KMS-11 (cell line): ENCODE measurements around the gene OXNAD1.

Source experiments
- H2AFZ ChIP-seq: fragments of 200-600 bp; sonication (generic); 2 replicates; pipeline ENCODE4 v1.6.1; 2016; ENCODE audit warnings: antibody characterized with exemption, mixed run types, low read depth
- H3K27ac ChIP-seq: fragments of 200-600 bp; sonication (generic); 2 replicates; pipeline ENCODE4 v1.6.1; 2016; ENCODE audit warnings: mild to moderate bottlenecking, mixed run types
- H3K27me3 ChIP-seq: fragments of 200-600 bp; sonication (generic); 2 replicates; pipeline ENCODE4 v1.6.1; 2017; ENCODE audit warnings: mild to moderate bottlenecking, low read depth, mixed run types, moderate library complexity; ENCODE audit not compliant: insufficient read depth
- H3K36me3 ChIP-seq: fragments of 200-600 bp; sonication (generic); 2 replicates; pipeline ENCODE4 v1.6.1; 2017; ENCODE audit warnings: mild to moderate bottlenecking, mixed run types; ENCODE audit not compliant: insufficient read depth
- H3K4me1 ChIP-seq: fragments of 200-600 bp; sonication (generic); 2 replicates; pipeline ENCODE4 v1.6.1; 2016; ENCODE audit warnings: mild to moderate bottlenecking, low read depth, mixed run types; ENCODE audit not compliant: poor library complexity, severe bottlenecking
- H3K4me2 ChIP-seq: fragments of 200-600 bp; sonication (generic); 2 replicates; pipeline ENCODE4 v1.7.0; 2016; ENCODE audit warnings: mild to moderate bottlenecking, mixed run types
- H3K4me3 ChIP-seq: fragments of 200-600 bp; sonication (generic); IDR thresholded peaks from 2 replicates; pipeline ENCODE4 v1.6.1; 2017; ENCODE audit warnings: low read depth, low read length, mixed read lengths; ENCODE audit not compliant: insufficient read depth
- H3K79me2 ChIP-seq: fragments of 200-600 bp; sonication (generic); 2 replicates; pipeline ENCODE4 v1.6.1; 2016; ENCODE audit warnings: low read depth, mixed run types; ENCODE audit not compliant: insufficient read depth
- H3K9ac ChIP-seq: fragments of 200-600 bp; sonication (generic); 2 replicates; pipeline ENCODE4 v1.6.1; 2016; ENCODE audit warnings: mild to moderate bottlenecking, mixed run types
- H4K20me1 ChIP-seq: fragments of 200-600 bp; sonication (generic); 2 replicates; pipeline ENCODE4 v1.6.1; 2016; ENCODE audit warnings: mild to moderate bottlenecking, mixed run types; ENCODE audit not compliant: insufficient read depth
- TF ChIP-seq, protein P1 (sequence below): fragments of 200-600 bp; sonication (generic); conservative IDR thresholded peaks from 2 replicates; pipeline ENCODE4 v1.6.1; 2017; ENCODE audit warnings: low read depth, mild to moderate bottlenecking, antibody characterized with exemption, low read length, moderate library complexity, mixed read lengths

The OXNAD1 gene

DNA sequence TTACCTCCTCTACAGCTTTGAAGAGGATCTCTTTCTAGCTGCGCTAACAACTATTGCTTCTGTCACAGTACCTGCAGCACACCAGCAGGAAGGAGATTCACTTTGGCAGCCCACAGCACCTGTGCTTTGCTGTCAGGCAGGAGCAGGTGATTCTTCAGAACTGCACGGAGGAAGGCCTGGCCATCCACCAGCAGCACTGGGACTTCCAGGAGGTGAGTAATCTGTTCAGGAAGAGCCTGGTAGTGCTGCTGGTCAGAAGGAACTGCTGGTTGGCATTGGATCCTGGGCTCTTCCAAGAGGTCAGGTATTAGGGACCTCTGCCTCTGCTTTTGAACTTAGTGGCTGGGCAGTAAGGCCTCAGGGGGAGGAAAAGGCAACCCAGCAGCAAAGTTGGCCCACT is 42.5 kb upstream of the OXNAD1 start:
- Histone ChIP-seq H3K9ac (no peak overlapping the region), H3K27ac (no peak overlapping the region), H3K36me3 (no peaks in the 10 kb centered on the region), H2AFZ (no peak overlapping the region), H3K79me2 (no peaks in the 10 kb centered on the region), H4K20me1 (no peaks in the 10 kb centered on the region), H3K4me1 (peaks cover 3% of the 10 kb centered on the region), H3K4me2 (no peak overlapping the region), H3K4me3 (no peak overlapping the region), H3K27me3 (no peaks in the 10 kb centered on the region)
- TF ChIP-seq, protein P1, sequence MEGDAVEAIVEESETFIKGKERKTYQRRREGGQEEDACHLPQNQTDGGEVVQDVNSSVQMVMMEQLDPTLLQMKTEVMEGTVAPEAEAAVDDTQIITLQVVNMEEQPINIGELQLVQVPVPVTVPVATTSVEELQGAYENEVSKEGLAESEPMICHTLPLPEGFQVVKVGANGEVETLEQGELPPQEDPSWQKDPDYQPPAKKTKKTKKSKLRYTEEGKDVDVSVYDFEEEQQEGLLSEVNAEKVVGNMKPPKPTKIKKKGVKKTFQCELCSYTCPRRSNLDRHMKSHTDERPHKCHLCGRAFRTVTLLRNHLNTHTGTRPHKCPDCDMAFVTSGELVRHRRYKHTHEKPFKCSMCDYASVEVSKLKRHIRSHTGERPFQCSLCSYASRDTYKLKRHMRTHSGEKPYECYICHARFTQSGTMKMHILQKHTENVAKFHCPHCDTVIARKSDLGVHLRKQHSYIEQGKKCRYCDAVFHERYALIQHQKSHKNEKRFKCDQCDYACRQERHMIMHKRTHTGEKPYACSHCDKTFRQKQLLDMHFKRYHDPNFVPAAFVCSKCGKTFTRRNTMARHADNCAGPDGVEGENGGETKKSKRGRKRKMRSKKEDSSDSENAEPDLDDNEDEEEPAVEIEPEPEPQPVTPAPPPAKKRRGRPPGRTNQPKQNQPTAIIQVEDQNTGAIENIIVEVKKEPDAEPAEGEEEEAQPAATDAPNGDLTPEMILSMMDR, result no peak

- H3K27ac ChIP-seq, result no peak overlapping the region
- peaks cover 3% of the 10 kb centered on the region for H3K4me1 ChIP-seq
- no peaks in the 10 kb centered on the region for H3K36me3 ChIP-seq
- H3K4me2 ChIP-seq, result no peak overlapping the region
- H3K27me3 ChIP-seq, result no peaks in the 10 kb centered on the region
- H3K4me3 ChIP-seq, result no peak overlapping the region
- TF ChIP-seq, protein P1, result no peak
- no peaks in the 10 kb centered on the region for H4K20me1 ChIP-seq
- no peak overlapping the region for H3K9ac ChIP-seq
- H2AFZ ChIP-seq, result no peak overlapping the region
- no peaks in the 10 kb centered on the region for H3K79me2 ChIP-seq
Measured at GRCh38 chr3:16224325-16224724, 40.7 kb upstream of the OXNAD1 start.

- Histone ChIP-seq H3K79me2 (no peaks in the 10 kb centered on the region), H3K4me1 (peaks cover 3% of the 10 kb centered on the region), H3K27me3 (no peaks in the 10 kb centered on the region), H3K27ac (no peak overlapping the region), H3K36me3 (no peaks in the 10 kb centered on the region), H3K4me3 (no peak overlapping the region), H2AFZ (no peak overlapping the region), H4K20me1 (no peaks in the 10 kb centered on the region), H3K4me2 (no peak overlapping the region), H3K9ac (no peak overlapping the region)
- TF ChIP-seq, protein P1, result no peak
Measured at GRCh38 chr3:16227566-16227965, 37.4 kb upstream of the OXNAD1 start.

GRCh38 chr3:16229681-16230080 is 35.3 kb upstream of the OXNAD1 start:
- Histone ChIP-seq H3K27ac (no peak overlapping the region), H3K79me2 (no peaks in the 10 kb centered on the region), H3K36me3 (no peaks in the 10 kb centered on the region), H3K9ac (no peak overlapping the region), H3K4me1 (no peaks in the 10 kb centered on the region), H4K20me1 (no peaks in the 10 kb centered on the region), H3K27me3 (no peaks in the 10 kb centered on the region), H2AFZ (no peak overlapping the region), H3K4me3 (no peak overlapping the region), H3K4me2 (no peak overlapping the region)
- TF ChIP-seq, protein P1, result no peak
